Posterior cingulate gyrus (tissue), 11 donors: Measurements from ENCODE around the gene MYG1.

Experiments used
- DNase-seq, 10 donors: peaks; one replicate each; pipeline versions ENCODE4 v3.0.0 to v3.0.0-alpha.2; 2020 to 2021; ENCODE audit warnings: mixed read lengths in 3 of 10
- intact Hi-C: fragments of 100-400 bp; cut with DNase I; formaldehyde crosslinking; loops from one replicate; pipeline ENCODE4 v1.15.1; 2023

The MYG1 gene

DNA sequence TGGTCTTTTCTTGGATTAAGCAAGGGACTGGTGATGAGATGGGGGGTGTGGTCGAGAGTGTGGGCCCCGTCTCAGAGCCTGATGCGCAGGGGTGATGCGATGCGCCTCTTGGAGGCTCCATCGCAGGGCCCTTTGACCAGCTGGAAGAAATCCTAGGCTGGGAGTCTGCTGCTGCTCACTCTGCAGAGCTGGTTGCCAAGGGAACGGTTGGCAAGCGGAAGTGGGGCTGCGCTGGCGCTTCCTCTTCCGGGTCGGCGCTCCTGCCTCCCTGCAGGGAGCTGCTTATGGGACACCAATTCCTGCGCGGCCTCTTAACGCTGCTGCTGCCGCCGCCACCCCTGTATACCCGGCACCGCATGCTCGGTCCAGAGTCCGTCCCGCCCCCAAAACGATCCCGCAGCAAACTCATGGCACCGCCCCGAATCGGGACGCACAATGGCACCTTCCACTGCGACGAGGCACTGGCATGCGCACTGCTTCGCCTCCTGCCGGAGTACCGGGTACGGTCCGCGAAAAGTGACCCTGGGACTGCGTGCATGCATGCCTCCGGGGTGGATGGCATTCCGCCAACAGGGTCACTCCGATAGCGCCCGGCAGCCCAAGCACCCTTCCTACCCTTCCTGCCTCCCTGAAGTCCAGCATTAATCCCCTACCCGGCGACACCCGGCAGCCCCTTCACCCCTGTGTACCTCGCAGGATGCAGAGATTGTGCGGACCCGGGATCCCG is at the start of gene MYG1:
Gene MYG1 (plus strand): TSS at position 242 of the 727 bp plus-strand sequence. CDS start 43 bp downstream, at position 285.
- DNase-seq, result peak; percentile 87 to 99 (median 92)
- intact Hi-C loops, result loop anchor here (2.0 to 5.0 kb wide), 2 partner anchors 21 to 47 kb away; partner anchors contain the start of gene AAAS

DNA sequence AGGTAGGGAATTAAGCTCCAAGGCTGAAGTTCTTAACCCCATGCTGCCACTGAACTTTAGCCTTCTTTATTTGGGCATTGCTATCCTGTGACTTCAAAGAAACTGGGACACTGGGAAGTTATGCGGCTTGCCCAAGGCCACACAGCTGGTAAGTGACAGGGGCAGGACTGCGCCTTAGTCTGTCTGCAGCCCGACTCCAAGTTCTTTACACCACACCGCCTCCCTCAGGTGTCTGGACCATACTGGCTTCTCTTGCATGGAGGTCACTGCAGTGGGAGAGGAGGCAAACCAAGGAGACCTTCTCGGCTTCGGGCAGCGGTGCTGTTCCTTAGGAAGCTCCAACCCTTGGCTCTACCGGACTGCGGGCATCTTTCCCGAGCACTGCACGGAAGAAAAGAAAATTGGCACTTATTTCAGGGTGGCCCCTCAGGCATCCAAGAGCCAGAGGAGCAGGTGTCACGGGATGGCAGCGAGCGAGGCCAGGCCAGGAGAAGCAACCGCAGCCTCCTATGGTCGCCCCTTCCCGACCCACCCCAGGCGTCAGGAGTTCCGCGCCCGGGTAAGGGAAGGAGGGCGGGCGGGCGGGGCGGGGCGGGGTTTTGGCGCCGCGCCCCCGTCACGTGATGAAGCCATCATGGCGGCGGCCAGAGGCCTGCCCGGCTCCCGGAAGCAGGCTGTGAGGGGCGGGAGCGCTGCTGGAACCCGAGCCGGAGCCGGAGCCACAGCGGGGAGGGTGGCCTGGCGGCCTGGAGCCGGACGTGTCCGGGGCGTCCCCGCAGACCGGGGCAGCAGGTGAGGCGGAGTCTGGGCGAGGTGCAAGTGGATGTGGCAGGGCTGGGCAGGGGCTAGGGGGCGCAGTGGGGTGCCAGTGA is 47.8 kb upstream of the MYG1 start:
- peak; percentile 66 to 96 (median 72) for DNase-seq
- intact Hi-C loops, result loop anchor here (1.0 to 5.0 kb wide), 2 partner anchors 38 to 46 kb away; partner anchors contain the start of genes MYG1 and PFDN5

- DNase-seq, result peak in 3 of 10 donors; percentile 49 to 82 (median 82)
- intact Hi-C loops, result loop anchor here (5.0 kb wide), 1 partner anchor 45 kb away; the partner anchor contains the start of genes MYG1 and PFDN5
These were observed 47.1 kb upstream of the MYG1 start for GRCh38 chr12:53252349-53252916.

DNA sequence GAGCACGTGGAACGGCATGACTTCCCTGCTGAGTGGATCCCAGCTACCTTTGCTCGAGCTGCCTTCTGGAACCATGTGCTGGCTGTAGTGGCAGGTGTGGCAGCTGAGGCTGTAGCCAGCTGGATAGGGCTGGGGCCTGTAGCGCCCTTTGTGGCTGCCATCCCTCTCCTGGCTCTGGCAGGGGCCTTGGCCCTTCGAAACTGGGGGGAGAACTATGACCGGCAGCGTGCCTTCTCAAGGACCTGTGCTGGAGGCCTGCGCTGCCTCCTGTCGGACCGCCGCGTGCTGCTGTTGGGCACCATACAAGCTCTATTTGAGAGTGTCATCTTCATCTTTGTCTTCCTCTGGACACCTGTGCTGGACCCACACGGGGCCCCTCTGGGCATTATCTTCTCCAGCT is 46.2 kb upstream of the MYG1 start:
- intact Hi-C loops, result loop anchor here (5.0 kb wide), 1 partner anchor 44 kb away; the partner anchor contains the start of genes MYG1 and PFDN5
- peak in 3 of 10 donors; percentile 44 to 65 (median 55) for DNase-seq

DNA sequence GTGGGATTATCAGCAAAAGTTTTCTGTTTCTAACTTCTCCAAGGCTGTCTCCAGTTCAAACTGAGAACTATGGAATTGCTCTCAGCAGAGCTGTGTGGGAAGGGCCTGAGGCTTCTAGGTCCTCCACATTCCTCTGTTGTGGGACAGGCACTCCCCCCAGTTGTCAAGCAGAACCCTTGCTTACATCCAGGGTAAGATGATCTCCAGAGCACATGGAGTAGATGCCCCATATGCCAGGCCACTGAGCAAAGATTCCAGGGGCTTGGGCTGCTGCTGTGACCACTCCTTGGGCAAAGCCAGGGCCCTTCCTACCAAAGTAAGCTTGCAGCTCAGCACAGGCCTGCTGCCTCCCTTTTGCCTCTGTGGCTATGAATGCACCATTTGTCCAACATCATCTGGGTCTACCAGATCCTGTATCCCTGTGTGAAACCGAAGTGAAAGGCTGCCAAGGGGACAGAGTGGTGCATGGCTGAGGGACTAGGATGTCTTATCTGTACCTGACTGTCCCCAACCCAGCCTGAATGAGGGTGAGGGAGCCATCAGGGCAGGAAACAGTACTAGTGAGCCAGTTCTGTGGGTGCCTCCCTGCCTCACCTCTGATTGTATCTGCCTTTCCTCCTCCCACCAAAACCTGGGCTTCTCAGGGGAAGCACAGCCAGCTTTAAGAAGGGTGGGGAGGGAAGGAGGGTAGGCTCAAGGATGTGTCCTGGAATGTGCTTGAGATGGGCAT is 44.5 kb upstream of the MYG1 start:
- DNase-seq, result peak in 2 of 10 donors; percentile 6 to 59
- intact Hi-C loops, result loop anchor here (5.0 kb wide), 1 partner anchor 42 kb away; the partner anchor contains the start of genes MYG1 and PFDN5

DNA sequence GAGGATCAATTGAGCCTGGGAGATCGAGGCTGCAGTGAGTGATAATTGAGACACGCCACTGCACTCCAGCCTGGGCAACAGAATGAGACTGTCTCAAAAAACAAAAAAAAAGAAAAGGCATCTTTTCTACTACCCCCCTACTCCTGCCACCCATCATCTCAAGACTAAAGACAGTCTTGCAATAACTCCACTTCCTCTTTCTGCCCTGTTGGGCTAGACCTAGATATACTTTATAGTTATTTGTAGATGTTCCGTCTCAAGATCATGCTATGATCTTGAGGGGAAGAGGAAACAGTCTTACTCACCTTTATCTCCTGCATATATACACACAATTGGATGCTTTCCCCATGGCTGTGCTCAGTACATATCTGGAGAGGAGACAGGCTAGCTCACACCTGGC is 43.5 kb upstream of the MYG1 start:
- intact Hi-C loops, result no loop called here
- no peak for DNase-seq

GRCh38 chr12:53258541-53259539 is 40.7 kb upstream of the MYG1 start:
- DNase-seq, result peak in 2 of 10 donors; percentile 21 to 24
- intact Hi-C loops, result no loop called here

DNA sequence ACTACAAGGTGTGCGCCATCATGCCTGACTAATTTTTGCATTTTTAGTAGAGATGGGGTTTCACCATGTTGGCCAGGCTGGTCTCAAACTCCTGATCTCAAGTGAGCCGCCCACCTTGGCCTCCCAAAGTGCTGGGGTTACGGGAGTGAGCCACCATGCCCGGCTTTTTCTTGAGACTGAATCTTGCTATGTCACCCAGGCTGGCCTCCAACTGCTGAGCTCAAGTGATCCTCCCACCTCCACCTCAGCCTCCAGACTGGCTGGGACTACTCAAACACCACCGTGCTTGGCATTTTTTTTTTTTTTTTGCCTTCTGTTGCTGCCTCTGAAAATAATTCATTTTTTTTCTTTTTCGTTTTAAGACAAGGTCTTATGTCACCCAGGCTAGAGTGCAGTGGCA is 39.6 kb upstream of the MYG1 start:
- DNase-seq, result peak in 2 of 10 donors; percentile 59 to 63
- intact Hi-C loops, result no loop called here

DNA sequence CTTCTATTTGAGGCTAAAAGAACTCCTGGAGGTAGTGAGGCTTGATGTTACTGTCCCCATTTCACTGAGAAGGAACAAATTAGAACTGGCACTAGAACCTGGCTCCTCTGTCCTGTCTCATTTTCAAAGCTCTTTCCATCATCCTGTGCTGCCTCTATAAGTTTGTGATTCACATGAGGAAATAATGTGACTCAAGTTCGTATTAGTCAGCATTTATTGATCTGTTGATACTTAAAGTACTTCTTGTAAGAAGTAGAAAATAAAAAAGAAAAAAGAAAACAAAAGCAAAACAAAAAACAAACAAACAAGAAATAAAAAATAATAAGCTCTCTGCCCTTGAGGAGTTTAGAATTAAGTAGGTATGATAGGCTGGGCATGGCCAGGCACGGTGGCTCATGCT is 33.7 kb upstream of the MYG1 start:
- no peak for DNase-seq
- intact Hi-C loops, result no loop called here

- peak in 1 of 10 donors; percentile 63 for DNase-seq
- intact Hi-C loops, result no loop called here
These were observed 32.0 kb upstream of the MYG1 start for GRCh38 chr12:53267306-53267998.

DNA sequence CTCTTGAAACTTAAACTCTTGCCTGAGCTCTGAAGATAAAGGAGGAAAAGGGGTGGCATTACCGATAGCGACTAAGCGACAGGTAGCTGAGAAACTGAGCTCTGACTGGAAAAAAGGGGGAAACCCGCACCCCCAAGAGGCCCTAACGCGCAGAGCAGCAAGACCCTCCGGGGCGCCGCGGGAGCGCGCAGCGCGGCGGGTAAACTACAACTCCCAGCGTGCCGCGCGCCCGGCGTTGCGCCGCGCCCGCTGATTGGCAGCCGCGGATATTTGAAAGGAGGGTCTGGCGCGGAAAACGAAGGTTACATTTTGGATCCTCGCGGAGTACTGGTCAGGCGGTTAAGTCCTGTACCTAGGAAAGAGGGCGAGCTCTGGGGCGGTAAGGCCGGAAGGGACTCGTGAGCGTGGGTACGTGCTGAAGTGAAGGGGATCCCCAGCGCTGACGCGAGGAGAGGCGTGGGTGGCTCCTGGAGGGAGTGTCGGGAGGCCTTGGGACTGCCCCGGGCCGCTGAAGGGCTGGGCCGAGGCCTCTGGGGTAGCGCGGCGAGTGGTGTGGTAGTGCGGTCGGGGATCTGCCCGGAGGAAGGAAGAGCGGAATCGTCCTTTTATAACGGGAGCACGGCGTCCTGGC is 31.4 kb upstream of the MYG1 start, which contains the start of gene ESPL1:
Gene ESPL1 (plus strand): TSS at position 301 of the 631 bp plus-strand sequence. CDS start 468 bp downstream, outside the sequence.
- peak; percentile 23 to 94 (median 64) for DNase-seq

DNA sequence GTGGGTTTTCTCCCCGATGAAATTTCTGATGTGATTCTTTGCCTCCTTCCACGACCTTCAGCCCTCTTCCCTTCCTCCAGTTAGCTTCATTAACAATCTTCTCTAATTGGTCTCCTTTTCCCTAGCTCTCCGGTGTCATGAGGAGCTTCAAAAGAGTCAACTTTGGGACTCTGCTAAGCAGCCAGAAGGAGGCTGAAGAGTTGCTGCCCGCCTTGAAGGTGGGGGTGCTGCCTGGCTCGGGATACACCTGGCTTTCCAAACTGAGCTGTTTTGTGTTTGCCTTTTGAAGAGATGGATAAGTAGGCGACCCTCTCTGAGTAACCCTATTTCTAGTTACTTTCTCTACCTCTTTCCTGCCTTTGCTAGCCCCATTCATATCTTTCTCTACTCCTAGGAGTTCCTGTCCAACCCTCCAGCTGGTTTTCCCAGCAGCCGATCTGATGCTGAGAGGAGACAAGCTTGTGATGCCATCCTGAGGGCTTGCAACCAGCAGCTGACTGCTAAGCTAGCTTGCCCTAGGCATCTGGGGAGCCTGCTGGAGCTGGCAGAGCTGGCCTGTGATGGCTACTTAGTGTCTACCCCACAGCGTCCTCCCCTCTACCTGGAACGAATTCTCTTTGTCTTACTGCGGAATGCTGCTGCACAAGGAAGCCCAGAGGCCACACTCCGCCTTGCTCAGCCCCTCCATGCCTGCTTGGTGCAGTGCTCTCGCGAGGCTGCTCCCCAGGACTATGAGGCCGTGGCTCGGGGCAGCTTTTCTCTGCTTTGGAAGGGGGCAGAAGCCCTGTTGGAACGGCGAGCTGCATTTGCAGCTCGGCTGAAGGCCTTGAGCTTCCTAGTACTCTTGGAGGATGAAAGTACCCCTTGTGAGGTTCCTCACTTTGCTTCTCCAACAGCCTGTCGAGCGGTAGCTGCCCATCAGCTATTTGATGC is 30.6 kb upstream of the MYG1 start:
- intact Hi-C loops, result no loop called here
- peak in 2 of 10 donors; percentile 3 to 30 for DNase-seq

More for the DNA sequence above, 31.4 kb upstream of the MYG1 start, which contains the start of gene ESPL1:
- intact Hi-C loops, result no loop called here

DNA sequence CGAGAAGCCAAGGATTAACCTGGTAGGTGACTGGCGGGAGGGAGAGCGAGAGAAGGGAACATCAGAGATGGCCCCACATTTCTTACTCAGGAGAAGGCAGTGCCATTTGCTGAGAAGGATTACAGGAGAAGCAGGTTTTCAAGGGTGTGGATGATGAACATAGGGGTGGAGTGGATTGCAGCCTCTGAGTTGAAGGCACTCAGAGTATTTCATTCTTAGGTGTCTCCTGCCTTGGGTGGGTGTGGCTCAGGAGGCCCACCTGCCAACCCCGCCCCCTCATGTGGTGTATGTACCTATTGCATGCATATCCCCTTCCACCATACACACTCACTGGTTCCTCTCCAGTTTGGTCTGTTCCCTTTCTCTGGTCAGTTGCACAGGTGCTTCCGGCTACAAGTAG is 25.1 kb upstream of the MYG1 start:
- peak in 1 of 10 donors; percentile 32 for DNase-seq
- intact Hi-C loops, result no loop called here

DNA sequence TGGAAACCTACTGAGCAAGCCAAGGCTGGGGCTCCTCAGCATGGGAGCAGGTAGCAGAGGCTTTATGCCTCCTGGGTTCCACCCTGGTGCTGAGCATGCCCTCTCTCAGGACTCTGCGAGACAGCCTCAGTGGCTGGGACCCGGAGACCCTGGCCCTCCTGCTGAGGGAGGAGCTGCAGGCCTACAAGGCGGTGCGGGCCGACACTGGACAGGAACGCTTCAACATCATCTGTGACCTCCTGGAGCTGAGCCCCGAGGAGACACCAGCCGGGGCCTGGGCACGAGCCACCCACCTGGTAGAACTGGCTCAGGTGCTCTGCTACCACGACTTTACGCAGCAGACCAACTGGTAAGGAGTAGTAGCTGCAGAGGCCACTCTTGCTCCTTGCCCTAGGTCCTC is 23.0 kb upstream of the MYG1 start:
- peak in 1 of 10 donors; percentile 82 for DNase-seq
- intact Hi-C loops, result no loop called here

- intact Hi-C loops, result no loop called here
These were observed 21.5 kb upstream of the MYG1 start for GRCh38 chr12:53277981-53278380.

DNA sequence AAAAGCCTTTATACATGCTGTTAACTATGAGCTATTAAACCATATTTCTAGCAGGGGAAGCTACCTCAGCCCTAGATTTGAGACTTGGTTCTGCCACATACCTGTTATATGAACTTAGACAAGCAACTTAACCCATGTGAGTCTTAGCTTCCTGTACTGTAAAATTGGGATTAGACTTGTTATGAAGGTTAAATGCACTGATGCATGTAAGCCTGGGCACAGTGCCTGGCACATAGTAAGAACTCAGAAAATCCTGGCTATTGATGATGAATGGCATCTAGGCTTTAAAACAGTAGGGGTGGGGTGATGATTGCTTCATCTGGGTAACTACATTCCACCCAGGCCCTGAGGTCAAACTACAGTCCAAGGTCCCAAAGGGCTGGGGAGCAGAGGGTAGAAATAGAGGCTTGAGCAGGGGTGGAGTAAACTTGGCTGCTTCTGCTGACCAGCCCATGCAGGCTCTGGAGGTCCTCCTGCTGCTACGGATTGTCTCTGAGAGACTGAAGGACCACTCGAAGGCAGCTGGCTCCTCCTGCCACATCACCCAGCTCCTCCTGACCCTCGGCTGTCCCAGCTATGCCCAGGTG is 20.1 kb upstream of the MYG1 start:
- intact Hi-C loops, result no loop called here
- peak in 1 of 10 donors; percentile 39 for DNase-seq

More at GRCh38 chr12:53277981-53278380, 21.5 kb upstream of the MYG1 start:
- DNase-seq, result no peak
